Smooth muscle cell (in vitro differentiated cells): ENCODE data around the gene FAM193B. TPM values are rescaled to one million over a fixed set of nuclear protein-coding genes. Genes with fewer than 3 reads are reported as not detected.

Source experiments
- DNase-seq: peaks from one replicate; lab custom pipeline; 2025; ENCODE audit not compliant: unreplicated experiment; lab: John Stamatoyannopoulos, UW
- H2AFZ ChIP-seq: fragments of 200-600 bp; sonication (generic); 2 replicates; pipeline ENCODE4 v1.6.0; 2016; ENCODE audit warnings: antibody characterized with exemption, low read depth, mild to moderate bottlenecking
- H3F3A ChIP-seq: fragments of 200-600 bp; sonication (generic); 2 replicates; pipeline ENCODE4 v1.6.0; 2017; ENCODE audit warnings: antibody characterized with exemption, low read depth
- H3K27ac ChIP-seq: fragments of 200-600 bp; sonication (generic); 2 replicates; pipeline ENCODE4 v1.5.1; 2016; ENCODE audit warnings: low read depth, mild to moderate bottlenecking
- H3K27me3 ChIP-seq: fragments of 200-600 bp; sonication (generic); 2 replicates; pipeline ENCODE4 v1.6.1; 2016; ENCODE audit warnings: low read depth, mild to moderate bottlenecking
- H3K36me3 ChIP-seq: fragments of 200-600 bp; sonication (generic); 2 replicates; pipeline ENCODE4 v1.5.1; 2016; ENCODE audit warnings: low read depth
- H3K4me1 ChIP-seq: fragments of 200-600 bp; sonication (generic); 2 replicates; pipeline ENCODE4 v1.5.1; 2016; ENCODE audit warnings: low read depth
- H3K4me2 ChIP-seq: fragments of 200-600 bp; sonication (generic); 2 replicates; pipeline ENCODE4 v1.6.0; 2016; ENCODE audit warnings: mild to moderate bottlenecking
- H3K4me3 ChIP-seq: fragments of 200-600 bp; sonication (generic); 2 replicates; pipeline ENCODE4 v1.5.1; 2016; ENCODE audit warnings: mild to moderate bottlenecking
- H3K79me2 ChIP-seq: fragments of 200-600 bp; sonication (generic); 2 replicates; pipeline ENCODE4 v1.6.0; 2016; ENCODE audit warnings: low read depth, mild to moderate bottlenecking
- H3K9ac ChIP-seq: fragments of 200-600 bp; sonication (generic); 2 replicates; pipeline ENCODE4 v1.6.0; 2016; ENCODE audit warnings: low read depth
- H3K9me3 ChIP-seq: fragments of 200-600 bp; sonication (generic); replicated peaks from 2 replicates; pipeline ENCODE4 v1.5.1; 2016; ENCODE audit warnings: low read depth
- H4K20me1 ChIP-seq: fragments of 200-600 bp; sonication (generic); 2 replicates; pipeline ENCODE4 v1.6.0; 2016; ENCODE audit warnings: low read depth
- CTCF ChIP-seq: fragments of 200-600 bp; sonication (generic); IDR thresholded peaks from 2 replicates; pipeline ENCODE4 v1.5.1; 2017; ENCODE audit warnings: borderline replicate concordance, mild to moderate bottlenecking, antibody characterized with exemption; ENCODE audit not compliant: insufficient read depth, poor library complexity, severe bottlenecking
- WGBS: methylation state at CpG from one replicate; pipeline ENCODE4 v1.1.7; 2016; ENCODE audit warnings: low lambda C conversion rate; 5-methylcytosine and 5-hydroxymethylcytosine counted together
- polyA plus RNA-seq: library from polyadenylated mRNA; unstranded; fragments of >200 nt; fragmentation: Nextera tagmentation; extraction: Ambion mirVana; gene quantifications from 2 replicates; pipeline ENCODE4 v1.2.1, GENCODE V29; 2016
- total RNA-seq: library from RNA; depleted of rRNA; stranded (reverse); fragments of >200 nt; gene quantifications from 2 replicates; pipeline ENCODE4 v1.2.3, GENCODE V29; 2014

FAM193B gene
- total and polyA plus RNA-seq, 2 experiments from 2014 or later: 28.3 to 42.8 TPM

- Histone ChIP-seq H3K79me2 (peaks cover 39% of the 10 kb centered on the region), H3F3A (peaks cover 32% of the 10 kb centered on the region), H3K27ac (peak overlapping the region; percentile 96), H3K9ac (peak overlapping the region; percentile 69), H3K9me3 (no peaks in the 10 kb centered on the region), H2AFZ (no peak overlapping the region), H3K36me3 (no peaks in the 10 kb centered on the region), H3K4me2 (peak overlapping the region; percentile 99), H3K4me1 (peaks cover 34% of the 10 kb centered on the region), H3K27me3 (no peaks in the 10 kb centered on the region), H4K20me1 (peaks cover 49% of the 10 kb centered on the region), H3K4me3 (peak overlapping the region; percentile 6)
- peak; percentile 23 for TF ChIP-seq CTCF
- DNase-seq: peak; percentile 74
- WGBS: 25% methylated on average over 7 of the region's 11 CpGs
These were observed 59.8 kb downstream of the FAM193B start for GRCh38 chr5:177494346-177495195.

- no peak overlapping the region for H2AFZ ChIP-seq
- no peak for TF ChIP-seq CTCF
- no peaks in the 10 kb centered on the region for H3K9me3 ChIP-seq
- H3K4me1 ChIP-seq: peaks cover 34% of the 10 kb centered on the region
- H3K27me3 ChIP-seq: no peaks in the 10 kb centered on the region
- 56% methylated on average over 5 of the region's 5 CpGs for WGBS
- no peaks in the 10 kb centered on the region for H3K36me3 ChIP-seq
- H3K79me2 ChIP-seq: peaks cover 39% of the 10 kb centered on the region
- H3K9ac ChIP-seq: peak overlapping the region; percentile 69
- H3K4me2 ChIP-seq: peak overlapping the region; percentile 99
- peaks cover 56% of the 10 kb centered on the region for H4K20me1 ChIP-seq
- H3K27ac ChIP-seq: peak overlapping the region; percentile 96
- no peak for DNase-seq
- peaks cover 32% of the 10 kb centered on the region for H3F3A ChIP-seq
- peak overlapping the region; percentile 6 for H3K4me3 ChIP-seq
These were observed 60.5 kb downstream of the FAM193B start for GRCh38 chr5:177493795-177494345.

GRCh38 chr5:177492841-177493240, 61.5 kb downstream of the FAM193B start:
- Histone ChIP-seq H4K20me1 (peaks cover 66% of the 10 kb centered on the region), H3K4me3 (no peak overlapping the region), H3F3A (peaks cover 32% of the 10 kb centered on the region), H2AFZ (no peak overlapping the region), H3K27me3 (no peaks in the 10 kb centered on the region), H3K9me3 (no peaks in the 10 kb centered on the region), H3K9ac (peak overlapping the region; percentile 69), H3K79me2 (peaks cover 41% of the 10 kb centered on the region), H3K36me3 (no peaks in the 10 kb centered on the region), H3K4me2 (peak overlapping the region; percentile 99), H3K27ac (peak overlapping the region; percentile 96), H3K4me1 (peaks cover 34% of the 10 kb centered on the region)
- no peak for TF ChIP-seq CTCF
- WGBS: 89% methylated on average over 7 of the region's 7 CpGs
- no peak for DNase-seq
